GM18907 (cell line): ENCODE results near the gene PRAMEF27.
"Not testable (repeated sequence)": the region's sequence is repeated elsewhere in the genome, so short reads cannot be mapped to it uniquely, and the experiment has no call there.

Source experiments
- ATAC-seq: cut with Tn5 transposase; IDR thresholded peaks from one replicate; pipeline ENCODE4 v1.9.1; 2021; ENCODE audit warnings: mild to moderate bottlenecking, moderate library complexity; ENCODE audit not compliant: unreplicated experiment

PRAMEF27 gene

GRCh38 chr1:13056475-13056874 is at the start of gene PRAMEF27:
PRAMEF27 (minus strand) TSS chr1:13056575; CDS start chr1:13053659, 2,916 bp downstream.
- ATAC-seq: not testable (repeated sequence)

DNA sequence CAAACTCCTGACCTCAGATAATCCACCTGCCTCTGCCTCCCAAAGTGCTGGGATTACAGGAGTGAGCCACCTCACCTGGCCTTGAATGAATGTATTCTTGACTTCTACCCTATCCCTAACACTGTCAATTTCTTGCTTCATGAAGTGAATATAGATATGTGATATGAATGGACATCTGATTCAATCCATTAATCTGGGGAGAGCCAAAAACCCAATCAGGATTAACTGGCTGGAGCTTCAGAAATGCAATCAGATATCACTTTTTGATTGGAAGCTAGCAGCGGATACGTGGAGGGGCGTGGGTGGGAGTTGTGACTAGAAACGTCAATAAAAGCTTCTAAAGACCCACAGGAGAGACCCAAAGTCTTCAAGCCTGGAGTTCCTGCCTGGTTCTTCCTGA is 14.1 kb upstream of the PRAMEF27 start, which contains the start of gene PRAMEF25:
Gene PRAMEF25 (plus strand): TSS at position 301 of the 400 bp plus-strand sequence. CDS start 2,920 bp downstream, outside the sequence.
- ATAC-seq: not testable (repeated sequence)

- ATAC-seq: not testable (repeated sequence)
Measured at GRCh38 chr1:13019846-13020245, 36.5 kb downstream of the PRAMEF27 start.

GRCh38 chr1:13011932-13012331 is 44.4 kb downstream of the PRAMEF27 start:
- not testable (repeated sequence) for ATAC-seq

DNA sequence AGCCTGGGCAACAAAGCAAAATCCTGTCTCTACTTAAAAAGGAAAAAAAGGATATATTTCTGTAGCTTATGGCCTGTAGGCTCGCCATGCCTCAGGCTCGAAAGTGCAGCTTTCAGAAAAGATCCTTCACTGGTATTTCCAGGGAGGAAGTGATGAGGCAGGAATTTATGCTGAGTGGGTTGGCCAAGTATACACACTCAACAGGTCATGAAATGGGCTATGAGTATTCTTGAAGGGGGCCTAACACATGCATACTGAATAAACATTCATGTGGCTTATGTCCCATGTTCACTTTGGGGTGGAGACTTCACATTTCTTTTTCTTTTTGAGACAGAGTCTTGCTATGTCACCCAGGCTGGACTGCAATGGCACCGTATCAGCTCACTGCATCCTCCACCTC is 47.0 kb downstream of the PRAMEF27 start:
- ATAC-seq: not testable (repeated sequence)

GRCh38 chr1:13005732-13006131 is 50.6 kb downstream of the PRAMEF27 start:
- ATAC-seq: not testable (repeated sequence)
